H1 (cell line): ENCODE measurements around the gene FKTN. TPM values are rescaled to one million over a fixed set of nuclear protein-coding genes. Genes with fewer than 3 reads are reported as not detected.

Experiments used
- CTCF ChIA-PET: fragments of 300-600 bp; sonication (Branson Sonifier 250); formaldehyde crosslinking; loops from one replicate; lab custom pipeline; 2021; ENCODE audit not compliant: partially characterized antibody; lab: Charles Lee
- POLR2A ChIA-PET: fragments of 300-600 bp; sonication (Branson Sonifier 250); formaldehyde crosslinking; loops from one replicate; lab custom pipeline; 2021; ENCODE audit warnings: inconsistent platforms; ENCODE audit not compliant: partially characterized antibody; lab: Charles Lee
- DNase-seq, 2 experiments: peaks; one replicate each; pipeline versions ENCODE4 v3.0.0 to v3.0.0-alpha.2; 2010 to 2022; ENCODE audit warnings: low spot score in 2 of 2, low read depth in 1 of 2, mixed read lengths in 1 of 2
- FAIRE-seq: peaks from 2 replicates; lab custom pipeline; 2011; peaks lifted over from hg19 to GRCh38; lab: Jason Lieb, UNC
- H2AFZ ChIP-seq: 2 replicates; pipeline ENCODE4 v1.8.1; 2012; ENCODE audit warnings: low read length, inconsistent platforms
- H2AK5ac ChIP-seq: 2 replicates; pipeline ENCODE4 v1.6.1; 2013; ENCODE audit warnings: low read depth, low read length
- H2BK120ac ChIP-seq: replicated peaks from 2 replicates; pipeline ENCODE3; 2013; ENCODE audit warnings: low read depth, low read length, inconsistent platforms
- H2BK12ac ChIP-seq: 2 replicates; pipeline ENCODE4 v1.6.1; 2013; ENCODE audit warnings: low read depth, low read length
- H2BK15ac ChIP-seq: 2 replicates; pipeline ENCODE4 v1.6.1; 2013; ENCODE audit warnings: low read length
- H2BK20ac ChIP-seq: 2 replicates; pipeline ENCODE4 v1.6.1; 2013; ENCODE audit warnings: low read length
- H2BK5ac ChIP-seq: 2 replicates; pipeline ENCODE4 v1.6.1; 2013; ENCODE audit warnings: low read depth, low read length
- H3K14ac ChIP-seq: 2 replicates; pipeline ENCODE4 v1.6.1; 2013; ENCODE audit warnings: inconsistent platforms; ENCODE audit not compliant: insufficient read length
- H3K18ac ChIP-seq: 2 replicates; pipeline ENCODE4 v1.6.1; 2013; ENCODE audit warnings: low read length; ENCODE audit errors: extremely low read depth
- H3K23ac ChIP-seq: 2 replicates; pipeline ENCODE4 v1.6.1; 2013; ENCODE audit warnings: inconsistent platforms; ENCODE audit not compliant: insufficient read length
- H3K23me2 ChIP-seq: 2 replicates; pipeline ENCODE4 v1.6.1; 2013; ENCODE audit warnings: low read depth, low read length
- H3K27ac ChIP-seq: 2 replicates; pipeline ENCODE4 v1.6.1; 2011; ENCODE audit warnings: low read depth, low read length, inconsistent platforms
- H3K27me3 ChIP-seq, 4 experiments: replicated peaks in 1 of 4; 1 replicate in 1 of 4; 2 replicates in 3 of 4; pipeline versions ENCODE4 v1.6.1 to v1.8.1; 2011 to 2013; ENCODE audit warnings: low read length in 3 of 4, mild to moderate bottlenecking in 3 of 4, inconsistent platforms in 2 of 4, mixed read lengths in 2 of 4, moderate library complexity in 1 of 4; ENCODE audit not compliant: control insufficient read depth in 3 of 4, insufficient read depth in 3 of 4; ENCODE audit errors: extremely low read depth in 1 of 4
- H3K36me3 ChIP-seq, 4 experiments: 2 replicates each; pipeline versions ENCODE4 v1.6.1 to v1.8.1; 2011 to 2013; ENCODE audit warnings: mild to moderate bottlenecking in 4 of 4, low read length in 3 of 4, moderate library complexity in 2 of 4, control low read depth in 1 of 4, inconsistent platforms in 1 of 4; ENCODE audit not compliant: insufficient read depth in 4 of 4, control insufficient read depth in 2 of 4
- H3K4ac ChIP-seq: replicated peaks from 2 replicates; pipeline ENCODE3; 2013; ENCODE audit warnings: low read length, low read depth, mixed read lengths, inconsistent platforms; ENCODE audit not compliant: insufficient read length
- H3K4me1 ChIP-seq, 4 experiments: replicated peaks in 1 of 4; 1 replicate in 1 of 4; 2 replicates in 3 of 4; pipeline versions ENCODE4 v1.6.1 to v1.8.1; 2011 to 2013; ENCODE audit warnings: low read length in 3 of 4, inconsistent platforms in 2 of 4, mixed read lengths in 1 of 4; ENCODE audit not compliant: insufficient read depth in 4 of 4, control insufficient read depth in 3 of 4
- H3K4me2 ChIP-seq, 2 experiments: 2 replicates each; pipeline versions ENCODE4 v1.6.1 to v1.8.1; 2011 to 2013; ENCODE audit warnings: low read depth in 2 of 2, low read length in 2 of 2, control low read depth in 1 of 2, inconsistent platforms in 1 of 2, mild to moderate bottlenecking in 1 of 2; ENCODE audit not compliant: insufficient read depth in 1 of 2
- H3K4me3 ChIP-seq, 4 experiments: fragments of 200-600, 300-600 bp in 1 of 4; sonication (generic), shearing (Covaris generic), sonication (Bioruptor Twin) in 1 of 4; 2 replicates each; pipeline versions ENCODE4 v1.5.1 to v1.8.1; 2011 to 2016; ENCODE audit warnings: low read length in 4 of 4, low read depth in 3 of 4, control low read depth in 2 of 4, inconsistent platforms in 2 of 4, mild to moderate bottlenecking in 2 of 4, mixed read lengths in 1 of 4, moderate library complexity in 1 of 4; ENCODE audit not compliant: insufficient read depth in 2 of 4; ENCODE audit errors: extremely low read depth in 1 of 4
- H3K56ac ChIP-seq: replicated peaks from 2 replicates; pipeline ENCODE3; 2013; ENCODE audit warnings: low read depth, mild to moderate bottlenecking, mixed read lengths, low read length, inconsistent platforms; ENCODE audit not compliant: insufficient read length
- H3K79me1 ChIP-seq: 2 replicates; pipeline ENCODE4 v1.6.1; 2013; ENCODE audit warnings: low read depth, low read length, control low read depth
- H3K79me2 ChIP-seq, 2 experiments: 2 replicates each; pipeline versions ENCODE4 v1.6.1 to v1.8.1; 2012 to 2013; ENCODE audit warnings: low read length in 2 of 2, mild to moderate bottlenecking in 2 of 2, inconsistent platforms in 1 of 2; ENCODE audit not compliant: insufficient read depth in 2 of 2, control insufficient read depth in 1 of 2
- H3K9ac ChIP-seq, 4 experiments: replicated peaks in 1 of 4; 1 replicate in 1 of 4; 2 replicates in 3 of 4; pipeline versions ENCODE4 v1.6.1 to v1.8.1; 2011 to 2013; ENCODE audit warnings: low read depth in 3 of 4, low read length in 3 of 4, control low read depth in 2 of 4, mild to moderate bottlenecking in 2 of 4, moderate library complexity in 2 of 4, inconsistent platforms in 1 of 4; ENCODE audit errors: extremely low read depth in 1 of 4
- H3K9me3 ChIP-seq, 2 experiments: 2 replicates each; pipeline versions ENCODE4 v1.6.1 to v1.8.1; 2012 to 2013; ENCODE audit warnings: mild to moderate bottlenecking in 2 of 2, moderate library complexity in 2 of 2, control low read depth in 1 of 2, inconsistent platforms in 1 of 2, low read depth in 1 of 2, low read length in 1 of 2, mixed read lengths in 1 of 2; ENCODE audit not compliant: insufficient read depth in 2 of 2
- H4K20me1 ChIP-seq, 2 experiments: replicated peaks in 1 of 2; 2 replicates each; pipeline versions ENCODE3 to v1.8.1; 2011 to 2013; ENCODE audit warnings: inconsistent platforms in 2 of 2, low read length in 2 of 2, mild to moderate bottlenecking in 1 of 2; ENCODE audit not compliant: insufficient read depth in 2 of 2, control insufficient read depth in 1 of 2
- H4K5ac ChIP-seq: 2 replicates; pipeline ENCODE4 v1.6.1; 2013; ENCODE audit warnings: low read length, low read depth, mixed read lengths, inconsistent platforms; ENCODE audit not compliant: insufficient read length
- H4K8ac ChIP-seq: 2 replicates; pipeline ENCODE4 v1.8.0; 2013; ENCODE audit warnings: mild to moderate bottlenecking, moderate library complexity, low read length, inconsistent platforms; ENCODE audit not compliant: insufficient read depth; ENCODE audit errors: extremely low read depth
- H4K91ac ChIP-seq: replicated peaks from 2 replicates; pipeline ENCODE3; 2013; ENCODE audit warnings: low read length, mixed read lengths, inconsistent platforms; ENCODE audit not compliant: insufficient read length
- CEBPB ChIP-seq: IDR thresholded peaks from 2 replicates; pipeline ENCODE4 v1.6.1; 2012; ENCODE audit warnings: low read depth, low read length
- JUN ChIP-seq: IDR thresholded peaks from 2 replicates; pipeline ENCODE4 v1.6.1; 2011; ENCODE audit warnings: low read depth, mild to moderate bottlenecking, improper control_type of control experiment, low read length
- KDM4A ChIP-seq: IDR thresholded peaks from one replicate; pipeline ENCODE4 v1.7.1; 2012; ENCODE audit warnings: low read depth, mild to moderate bottlenecking, moderate library complexity, low read length, inconsistent platforms; ENCODE audit not compliant: severe bottlenecking
- RNF2 ChIP-seq: fragments of 200-900, 300-1000 bp; sonication (generic); IDR thresholded peaks from 2 replicates; pipeline ENCODE4 v1.7.1; 2016; ENCODE audit warnings: borderline replicate concordance, low read depth, mild to moderate bottlenecking, antibody characterized with exemption, low read length; ENCODE audit not compliant: poor library complexity, severe bottlenecking; ENCODE audit errors: missing control alignments
- SIN3A ChIP-seq, 2 experiments: IDR thresholded peaks in 1 of 2; conservative IDR thresholded peaks in 1 of 2; 2 replicates each; pipeline ENCODE4 v1.6.1; 2011 to 2012; ENCODE audit warnings: low read length in 2 of 2, improper control_type of control experiment in 1 of 2, low read depth in 1 of 2, mild to moderate bottlenecking in 1 of 2
- SIX5 ChIP-seq: IDR thresholded peaks from 2 replicates; pipeline ENCODE4 v1.6.1; 2011; ENCODE audit warnings: mild to moderate bottlenecking, low read depth, low read length
- SUZ12 ChIP-seq: fragments of 200-600 bp; sonication (generic); IDR thresholded peaks from 2 replicates; pipeline ENCODE4 v1.6.1; 2012; ENCODE audit warnings: mild to moderate bottlenecking, inconsistent platforms, low read length, moderate library complexity, mixed read lengths
- TAF1 ChIP-seq: IDR thresholded peaks from 2 replicates; pipeline ENCODE4 v1.6.1; 2011; ENCODE audit warnings: mild to moderate bottlenecking, low read depth, low read length
- TCF12 ChIP-seq: IDR thresholded peaks from 2 replicates; pipeline ENCODE4 v1.6.1; 2011; ENCODE audit warnings: low read depth, mild to moderate bottlenecking, low read length
- WGBS, 2 experiments: shearing (Covaris generic) in 1 of 2; methylation state at CpG; one replicate each; pipeline versions ENCODE4 v1.1.6 to v1.1.7; 2013 to 2015; ENCODE audit warnings: low lambda C conversion rate in 2 of 2, mixed read lengths in 2 of 2, inconsistent platforms in 1 of 2, low coverage in 1 of 2, missing lambda C conversion rate in 1 of 2; ENCODE audit not compliant: insufficient replicate concordance in 2 of 2, insufficient coverage in 1 of 2, insufficient read length in 1 of 2; ENCODE audit errors: extremely low coverage in 1 of 2, missing lambda C conversion rate in 1 of 2; 5-methylcytosine and 5-hydroxymethylcytosine counted together
- polyA plus RNA-seq, 7 experiments: library from polyadenylated mRNA; depleted of rRNA in 3 of 7; stranded (reverse) in 5 of 7; unstranded in 2 of 7; fragments of >200 nt in 5 of 7; fragments of 200-250 nt in 2 of 7; gene quantifications; 1 replicate in 5 of 7; 2 replicates in 1 of 7; 4 replicates in 1 of 7; pipeline versions ENCODE4 v1.2.1 to v1.2.3, GENCODE V29; 2011 to 2013; ENCODE audit warnings: missing spikeins in 2 of 7, mixed read lengths in 2 of 7
- total RNA-seq: library from RNA; stranded (reverse); fragmentation: NEBNext Ultra II Directional; extraction: Animal tissue kit (Norgen Biotek cat#: 25700); gene quantifications from 2 replicates; pipeline ENCODE4 v1.2.1, GENCODE V29; 2021

FKTN gene
- total and polyA plus RNA-seq, 2 of the 8 experiments (the other 6 are each of a cell fraction or from before 2014, with no cell fraction given), result 2.7 to 13.4 TPM

DNA sequence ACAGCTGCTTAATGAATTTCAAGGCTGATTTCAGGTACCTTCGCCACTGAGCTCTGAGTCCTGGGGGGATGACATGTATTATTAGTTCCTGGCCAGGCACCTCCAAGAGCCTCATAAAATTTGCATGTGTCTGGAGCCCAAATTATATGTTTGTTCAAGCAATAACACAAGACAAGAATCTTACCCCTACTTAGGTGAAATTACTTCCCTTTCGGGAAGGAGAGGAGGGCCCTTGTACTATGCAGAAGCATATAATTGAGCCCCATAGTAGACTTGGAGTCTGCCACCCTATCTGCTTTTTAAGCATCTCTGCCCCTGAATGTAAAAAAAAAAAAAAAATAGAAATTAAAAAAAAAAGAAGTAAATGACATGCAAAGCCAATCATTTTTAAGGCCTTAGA is 123.4 kb downstream of the FKTN start:
- H3K23me2 ChIP-seq, result no peaks in the 10 kb centered on the region
- no peak overlapping the region for H2BK5ac ChIP-seq
- no peak overlapping the region for H2AK5ac ChIP-seq
- no peak for TF ChIP-seq TAF1
- TF ChIP-seq KDM4A, result no peak
- TF ChIP-seq SUZ12, result no peak
- TF ChIP-seq CEBPB, result no peak
- no peak for TF ChIP-seq JUN
- no peak for TF ChIP-seq SIN3A (conservative IDR thresholded peaks at IDR 0.05 in 1 of 2, IDR thresholded peaks at IDR 0.05 in 1 of 2; ENCODE audit: low read depth in 1 of 2, low read length in 2 of 2)
- no peak for TF ChIP-seq TCF12
- TF ChIP-seq SIX5, result no peak
- TF ChIP-seq RNF2, result no peak
- no peaks in the 10 kb centered on the region for H3K79me1 ChIP-seq
- H3K4me1 ChIP-seq, result peaks cover 0 to 8% (median 7%) of the 10 kb centered on the region in 4 experiments; a peak in 5 of 7 replicates
- no peak overlapping the region for H2BK15ac ChIP-seq
- no peak for FAIRE-seq
- no peak overlapping the region for H2BK12ac ChIP-seq
- H2BK20ac ChIP-seq, result no peak overlapping the region
- no peak overlapping the region for H3K4me3 ChIP-seq
- H3K4ac ChIP-seq, result no peak overlapping the region
- CTCF ChIA-PET, result interaction anchor here (0.9 to 1.0 kb wide), 3 partner anchors 11 to 33 kb away, joined by 3 to 4 read pairs (median 3); no protein-coding TSS in a partner anchor
- no peak overlapping the region for H2AFZ ChIP-seq
- H3K9ac ChIP-seq, result no peak overlapping the region
- H3K27ac ChIP-seq, result no peak overlapping the region
- no peak overlapping the region for H3K18ac ChIP-seq
- H2BK120ac ChIP-seq, result no peak overlapping the region
- no peaks in the 10 kb centered on the region for H3K79me2 ChIP-seq
- H3K56ac ChIP-seq, result no peak overlapping the region
- H4K5ac ChIP-seq, result no peak overlapping the region
- no peaks in the 10 kb centered on the region for H3K27me3 ChIP-seq
- POLR2A ChIA-PET, result interaction anchor here (1.0 kb wide), 2 partner anchors 12 to 13 kb away, joined by 3 read pairs; partner anchors contain the start of gene TMEM38B
- 74% methylated on average over 2 of the region's 2 CpGs; no CpG with 5 or more reads in 1 of the 2 experiments for WGBS, 2 experiments
- no peak for DNase-seq
- H3K23ac ChIP-seq, result no peak overlapping the region
- H3K4me2 ChIP-seq, result no peak overlapping the region
- no peak overlapping the region for H3K14ac ChIP-seq
- no peak overlapping the region for H4K91ac ChIP-seq
- no peaks in the 10 kb centered on the region for H3K36me3 ChIP-seq
- H3K9me3 ChIP-seq, result no peaks in the 10 kb centered on the region
- H4K20me1 ChIP-seq, result no peaks in the 10 kb centered on the region
- H4K8ac ChIP-seq, result no peak overlapping the region
